Gastrocnemius medialis (tissue), 4 donors: ENCODE measurements around the gene SUOX. TPM values are rescaled to one million over a fixed set of nuclear protein-coding genes. Genes with fewer than 3 reads are reported as not detected.

ENCODE experiments used
- ATAC-seq, 2 donors: fragments of 150-250 bp; one replicate each; pipeline ENCODE4 v1.9.1; 2016
- DNase-seq, 2 donors: peaks; one replicate each; pipeline ENCODE4 v3.0.0-alpha.2; 2019
- H3K27ac ChIP-seq, 4 donors: fragments of 200-600 bp; sonication (generic); 1 replicate in 1 of 4; 2 replicates in 3 of 4; pipeline ENCODE4 v1.5.1; 2016 to 2018; ENCODE audit warnings: mild to moderate bottlenecking in 2 of 4, moderate library complexity in 1 of 4
- H3K27me3 ChIP-seq, 3 donors: fragments of 200-600 bp; sonication (generic) in 2 of 3; 1 replicate in 1 of 3; 2 replicates in 2 of 3; pipeline versions ENCODE4 v1.5.1 to v1.6.0; 2016 to 2019; ENCODE audit warnings: mild to moderate bottlenecking in 1 of 3, moderate library complexity in 1 of 3
- H3K36me3 ChIP-seq, 2 donors: fragments of 200-600 bp; sonication (generic) in 1 of 2; one replicate each; pipeline ENCODE4 v1.5.1; 2017 to 2018
- H3K4me1 ChIP-seq, 2 donors: fragments of 200-600 bp; sonication (generic) in 1 of 2; one replicate each; pipeline ENCODE4 v1.5.1; 2016 to 2017; ENCODE audit warnings: mild to moderate bottlenecking in 2 of 2
- H3K4me3 ChIP-seq, 4 donors: fragments of 200-600 bp; sonication (generic) in 3 of 4; 1 replicate in 1 of 4; 2 replicates in 3 of 4; pipeline ENCODE4 v1.5.1; 2016 to 2019; ENCODE audit warnings: mild to moderate bottlenecking in 2 of 4
- H3K9me3 ChIP-seq, 3 donors: fragments of 200-600 bp; sonication (generic) in 2 of 3; 1 replicate in 1 of 3; 2 replicates in 2 of 3; pipeline ENCODE4 v1.5.1; 2016 to 2019
- CTCF ChIP-seq, 5 experiments: fragments of 450-650 bp in 3 of 5; fragments of 200-600 bp in 2 of 5; sonication (generic) in 2 of 5; IDR thresholded peaks in 4 of 5; conservative IDR thresholded peaks in 1 of 5; 1 replicate in 4 of 5; 2 replicates in 1 of 5; pipeline ENCODE4 v1.5.1; 2016 to 2019; ENCODE audit warnings: antibody characterized with exemption in 5 of 5, mild to moderate bottlenecking in 3 of 5, moderate library complexity in 3 of 5
- POLR2A ChIP-seq, 2 donors: fragments of 450-650 bp; IDR thresholded peaks; one replicate each; pipeline ENCODE4 v1.6.1; 2017; ENCODE audit warnings: antibody characterized with exemption in 2 of 2, mild to moderate bottlenecking in 2 of 2, moderate library complexity in 2 of 2
- in situ Hi-C, 4 donors: fragments of 200-750 bp; cut with MboI; loops; one replicate each; pipeline versions ENCODE4 v1.15.0 to v1.8.0; 2017; ENCODE audit warnings: low sequenced_read_pairs in 4 of 4
- intact Hi-C: fragments of 100-400 bp; cut with DNase I; formaldehyde crosslinking; loops from one replicate; pipeline ENCODE4 v1.15.1; 2023; ENCODE audit warnings: low total_unique reads
- total RNA-seq, 4 donors: library from RNA; depleted of rRNA; stranded (reverse); fragments of >200 nt; gene quantifications; one replicate each; pipeline versions ENCODE4 v1.1.0 to v1.2.3, GENCODE V29; 2016

Gene SUOX
- total RNA-seq, 4 donors from 2014 or later, result 10.1 to 28.1 (median 18.9) TPM

GRCh38 chr12:56029666-56030293, 32.7 kb downstream of the SUOX start:
- intact Hi-C loops, result no loop called here
- Histone ChIP-seq H3K27ac (no peak overlapping the region), H3K36me3 (peaks cover 0 to 36% of the 10 kb centered on the region in 2 donors), H3K4me1 (no peaks in the 10 kb centered on the region), H3K27me3 (no peaks in the 10 kb centered on the region), H3K4me3 (no peak overlapping the region), H3K9me3 (no peaks in the 10 kb centered on the region)
- ATAC-seq (no peak), DNase-seq (no peak)
- in situ Hi-C loops, result no loop called here
- TF ChIP-seq CTCF (IDR thresholded peaks at IDR 0.05 in 4 of 5, conservative IDR thresholded peaks at IDR 0.05 in 1 of 5) (peak in 4 of 5 experiments; percentile 25 to 53 (median 39)), POLR2A (IDR thresholded peaks at IDR 0.05) (no peak)

GRCh38 chr12:56031987-56032386, 34.9 kb downstream of the SUOX start:
- DNase-seq, result no peak
- Histone ChIP-seq H3K4me3 (no peak overlapping the region), H3K9me3 (no peaks in the 10 kb centered on the region), H3K4me1 (no peaks in the 10 kb centered on the region), H3K36me3 (peaks cover 0 to 55% of the 10 kb centered on the region in 2 donors), H3K27ac (no peak overlapping the region), H3K27me3 (no peaks in the 10 kb centered on the region)
- TF ChIP-seq CTCF (IDR thresholded peaks at IDR 0.05 in 4 of 5, conservative IDR thresholded peaks at IDR 0.05 in 1 of 5) (no peak), POLR2A (IDR thresholded peaks at IDR 0.05) (no peak)
- in situ Hi-C loops (no loop called here), intact Hi-C loops (no loop called here)
- no peak for ATAC-seq

GRCh38 chr12:56034586-56035332, 37.7 kb downstream of the SUOX start:
- H3K27ac ChIP-seq, result no peak overlapping the region
- no peak for DNase-seq
- ATAC-seq, result no peak
- no peaks in the 10 kb centered on the region for H3K9me3 ChIP-seq
- peaks cover 3 to 5% of the 10 kb centered on the region in 2 donors for H3K4me1 ChIP-seq
- intact Hi-C loops (no loop called here), in situ Hi-C loops (no loop called here)
- no peaks in the 10 kb centered on the region for H3K27me3 ChIP-seq
- H3K4me3 ChIP-seq, result no peak overlapping the region
- H3K36me3 ChIP-seq, result peaks cover 0 to 47% of the 10 kb centered on the region in 2 donors
- TF ChIP-seq POLR2A (IDR thresholded peaks at IDR 0.05) (no peak), CTCF (IDR thresholded peaks at IDR 0.05 in 4 of 5, conservative IDR thresholded peaks at IDR 0.05 in 1 of 5) (no peak)

- intact Hi-C loops, result no loop called here
These were observed 40.1 kb downstream of the SUOX start for GRCh38 chr12:56037161-56037560.

More at GRCh38 chr12:56037161-56037560, 40.1 kb downstream of the SUOX start:
- H3K36me3 ChIP-seq, result peaks cover 0 to 39% of the 10 kb centered on the region in 2 donors
- H3K27me3 ChIP-seq, result no peaks in the 10 kb centered on the region
- no peak for ATAC-seq
- no peak overlapping the region for H3K4me3 ChIP-seq
- no peak overlapping the region for H3K27ac ChIP-seq
- H3K4me1 ChIP-seq, result peaks cover 3 to 9% of the 10 kb centered on the region in 2 donors
- no peaks in the 10 kb centered on the region for H3K9me3 ChIP-seq
- DNase-seq, result no peak
- no peak for TF ChIP-seq POLR2A (IDR thresholded peaks at IDR 0.05)
- no peak for TF ChIP-seq CTCF (IDR thresholded peaks at IDR 0.05 in 4 of 5, conservative IDR thresholded peaks at IDR 0.05 in 1 of 5)
- in situ Hi-C loops, result no loop called here
